Loucy (cell line): ENCODE results near the gene LPP.

Experiments used
- CTCF ChIP-seq: fragments of 200-600 bp; sonication (generic); conservative IDR thresholded peaks from 2 replicates; pipeline ENCODE4 v1.5.1; 2014; ENCODE audit warnings: mild to moderate bottlenecking, antibody characterized with exemption, low read length
- EZH2phosphoT487 ChIP-seq: fragments of 200-600 bp; IDR thresholded peaks from 2 replicates; pipeline ENCODE4 v1.6.1; 2018; ENCODE audit warnings: antibody characterized with exemption, mild to moderate bottlenecking, moderate library complexity, borderline replicate concordance

DNA sequence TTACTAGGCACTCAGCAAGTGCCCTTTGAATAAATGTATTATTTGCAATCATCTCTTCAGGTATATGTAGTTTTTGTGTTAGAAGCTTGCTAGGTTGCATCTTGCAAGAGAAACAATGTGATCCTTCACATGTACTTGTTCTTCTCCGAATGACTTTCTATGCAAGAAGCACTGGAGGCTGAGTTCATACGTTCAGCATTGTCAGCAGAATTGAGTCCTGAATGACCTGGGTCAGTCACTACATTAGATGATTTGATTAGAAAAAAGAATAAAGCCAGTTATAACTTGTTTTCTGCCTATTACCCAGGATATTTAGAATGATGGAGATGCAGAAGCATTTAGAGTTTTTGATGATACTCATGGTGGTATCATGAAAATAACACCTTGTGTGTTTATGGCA, 538.7 kb downstream of the LPP start:
- no peak for TF ChIP-seq CTCF
- TF ChIP-seq EZH2phosphoT487, result no peak
